Raji (cell line): ENCODE data around the gene PLET1.
A peak's percentile ranks its signal among the peaks of the same experiment; 100 is the strongest.

Source experiments
- POLR2A ChIP-seq: IDR thresholded peaks from 2 replicates; pipeline ENCODE4 v1.6.1; 2011; ENCODE audit warnings: low read depth, low read length, control low read depth; ENCODE audit not compliant: insufficient read depth

Gene PLET1

DNA sequence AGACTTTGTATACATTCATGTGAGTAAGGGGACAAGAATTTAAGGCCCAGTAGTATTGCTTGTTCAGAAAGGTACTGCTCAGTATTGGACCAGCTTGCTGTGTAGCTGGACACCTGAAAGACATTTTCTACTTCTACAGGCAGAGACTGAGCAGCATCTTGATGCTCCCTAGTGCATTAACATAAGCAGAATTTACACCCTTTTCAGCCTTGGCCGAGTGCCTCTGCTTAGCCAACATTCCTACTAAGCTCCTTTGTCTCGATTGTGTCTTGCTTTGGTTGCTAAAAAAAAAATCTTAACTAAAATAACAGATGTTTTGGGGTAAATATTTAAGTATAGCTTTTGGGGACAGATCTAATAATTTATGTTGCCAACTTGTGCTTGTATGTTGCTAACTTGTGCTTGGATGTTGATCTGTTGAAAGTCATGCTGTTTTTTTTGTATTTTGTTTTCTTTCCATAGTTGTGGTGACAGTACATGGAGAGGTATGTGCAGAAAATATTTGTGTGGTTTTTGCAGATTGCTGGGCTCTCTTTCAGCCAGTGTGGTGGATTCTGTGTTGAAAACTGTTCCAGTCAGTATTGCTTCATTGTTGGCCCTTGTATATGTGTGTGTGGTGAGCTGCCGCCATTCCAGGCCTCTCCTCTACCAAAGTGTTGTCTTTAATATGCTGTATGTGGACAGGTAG, 30.8 kb downstream of the PLET1 start:
- no peak for TF ChIP-seq POLR2A

DNA sequence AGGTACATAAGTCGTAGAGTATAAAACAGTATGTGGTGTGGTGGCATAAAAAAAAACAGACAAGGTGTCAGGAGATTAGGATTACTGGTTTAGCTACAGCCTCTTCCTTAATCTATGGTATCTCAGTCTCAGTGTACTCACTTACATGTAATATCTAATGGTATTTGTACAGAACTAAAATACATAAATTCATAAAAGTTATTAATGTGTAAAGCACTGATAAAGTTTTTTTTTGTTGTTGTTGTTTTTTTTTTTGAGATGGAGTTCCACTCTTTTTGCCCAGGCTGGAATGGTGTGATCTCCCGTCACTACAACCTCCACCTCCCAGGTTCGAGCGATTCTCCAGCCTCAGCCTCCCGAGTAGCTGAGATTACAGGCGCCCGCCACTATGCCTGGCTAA, 31.5 kb downstream of the PLET1 start:
- TF ChIP-seq POLR2A = no peak

DNA sequence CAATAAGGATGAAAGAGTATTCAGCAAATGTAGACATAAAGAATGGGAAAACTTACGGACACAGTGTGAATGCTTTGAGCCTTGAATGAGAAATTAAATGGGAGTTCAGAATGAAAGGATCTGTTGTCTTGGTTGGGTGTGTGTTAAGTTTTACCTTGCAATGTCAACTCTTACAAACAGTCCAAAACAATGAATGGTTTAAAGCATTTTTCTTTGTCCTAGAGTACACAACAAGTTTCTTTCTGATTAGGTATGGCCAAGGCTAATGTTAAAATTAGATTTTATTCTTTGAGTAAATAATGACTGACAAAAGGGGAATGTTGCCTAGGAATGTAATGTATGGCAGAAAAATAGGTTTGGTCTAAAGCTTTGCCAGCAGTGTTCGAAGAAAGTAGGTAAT, 32.0 kb downstream of the PLET1 start:
- TF ChIP-seq POLR2A = no peak

DNA sequence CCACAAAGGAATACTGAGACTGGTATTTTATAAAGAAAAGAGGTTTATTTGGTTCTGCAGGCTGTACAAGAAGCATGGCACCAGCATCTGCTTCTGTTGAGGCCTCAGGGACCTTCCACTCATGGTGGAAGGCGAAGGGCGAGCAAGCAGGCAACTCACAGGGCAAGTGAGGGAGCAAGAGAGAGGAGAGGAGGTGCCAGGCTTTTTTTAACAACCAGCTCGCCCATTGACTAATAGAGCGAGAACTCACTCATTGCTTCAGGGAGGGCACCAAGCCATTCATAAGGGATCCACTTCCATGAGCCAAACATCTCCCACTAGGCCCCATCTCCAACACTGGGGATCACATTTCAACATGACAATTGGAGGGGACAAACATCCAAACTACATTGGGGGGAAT, 33.2 kb downstream of the PLET1 start:
- no peak for TF ChIP-seq POLR2A

DNA sequence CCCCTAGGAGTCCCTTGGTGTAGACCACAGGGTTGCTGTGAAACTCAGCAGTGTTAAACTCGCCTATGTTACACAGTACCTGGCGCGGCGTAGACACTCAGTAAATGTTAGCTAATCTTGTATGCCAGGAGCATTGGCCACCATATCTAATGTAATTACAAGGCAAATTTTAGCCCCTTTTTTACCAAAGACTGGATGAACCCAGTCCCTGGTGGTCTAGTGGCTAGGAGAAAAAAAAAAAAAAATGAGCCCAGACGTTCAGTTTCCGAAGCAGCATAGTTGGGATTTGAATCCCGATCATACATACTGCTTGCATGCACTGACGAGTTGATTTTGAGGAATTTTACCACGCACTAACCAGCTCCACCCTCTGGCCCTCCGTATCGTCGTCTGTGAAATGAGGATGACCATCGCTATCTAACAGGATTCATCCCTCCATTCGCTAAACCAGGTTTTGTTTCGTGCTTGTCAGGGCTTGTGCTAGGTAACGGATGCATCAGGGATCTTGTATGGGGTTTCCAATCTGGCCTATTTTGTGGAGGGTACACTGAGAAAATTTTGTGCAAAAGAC, 33.7 kb downstream of the PLET1 start:
- no peak for TF ChIP-seq POLR2A

DNA sequence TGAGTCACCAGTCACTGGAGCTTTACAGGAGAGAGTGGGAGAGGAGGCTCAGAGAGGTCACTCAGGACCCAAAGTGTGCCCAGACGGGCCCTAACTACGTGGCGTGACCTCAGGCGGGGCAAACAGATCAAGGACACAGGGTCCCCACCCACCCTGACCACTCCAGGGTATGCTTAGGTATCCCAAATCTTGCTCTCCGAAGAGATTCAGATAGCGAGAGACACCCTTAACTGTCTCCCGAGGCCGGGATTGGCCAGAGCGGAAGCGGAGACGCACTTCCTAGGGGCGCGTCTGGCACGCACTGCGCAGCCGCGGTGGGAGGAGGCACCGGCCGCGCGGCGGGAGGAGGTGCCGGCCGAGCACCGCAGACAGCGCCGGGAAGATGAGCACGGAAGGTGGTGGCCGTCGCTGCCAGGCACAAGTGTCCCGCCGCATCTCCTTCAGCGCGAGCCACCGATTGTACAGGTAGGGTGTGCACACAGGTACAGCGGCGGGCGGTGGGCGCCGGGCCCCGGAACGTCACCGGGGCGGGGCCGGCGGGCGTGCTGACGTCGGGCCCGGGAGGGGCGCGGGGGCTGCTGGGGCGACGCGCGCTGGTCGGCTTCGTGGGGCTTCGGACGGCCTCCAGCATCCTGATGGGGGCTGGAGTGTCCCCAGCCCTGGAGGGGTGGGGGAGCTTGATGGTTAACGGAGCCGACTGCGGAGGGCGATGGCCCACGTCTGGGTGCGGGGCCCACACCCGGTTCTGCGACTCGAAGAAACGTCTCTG, 34.4 kb downstream of the PLET1 start, which contains the start of gene PTS:
PTS (plus strand) TSS at position 367 of the 769 bp plus-strand sequence; CDS start at position 383, 16 bp downstream.
- TF ChIP-seq POLR2A = peak; percentile 90

DNA sequence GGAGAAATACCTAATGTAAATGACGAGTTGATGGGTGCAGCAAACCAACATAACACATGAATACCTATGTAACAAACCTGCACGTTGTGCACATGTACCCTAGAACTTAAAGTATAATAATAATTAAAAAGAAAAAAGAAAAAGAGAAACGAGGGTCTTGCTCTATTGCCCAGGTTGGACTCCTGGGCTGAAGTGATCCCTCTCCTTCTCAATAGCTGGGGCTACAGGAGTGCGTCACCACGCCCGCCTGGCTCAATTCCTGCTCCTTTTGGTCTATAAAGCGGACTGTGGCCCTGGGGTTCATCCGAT, 35.0 kb downstream of the PLET1 start:
- no peak for TF ChIP-seq POLR2A

DNA sequence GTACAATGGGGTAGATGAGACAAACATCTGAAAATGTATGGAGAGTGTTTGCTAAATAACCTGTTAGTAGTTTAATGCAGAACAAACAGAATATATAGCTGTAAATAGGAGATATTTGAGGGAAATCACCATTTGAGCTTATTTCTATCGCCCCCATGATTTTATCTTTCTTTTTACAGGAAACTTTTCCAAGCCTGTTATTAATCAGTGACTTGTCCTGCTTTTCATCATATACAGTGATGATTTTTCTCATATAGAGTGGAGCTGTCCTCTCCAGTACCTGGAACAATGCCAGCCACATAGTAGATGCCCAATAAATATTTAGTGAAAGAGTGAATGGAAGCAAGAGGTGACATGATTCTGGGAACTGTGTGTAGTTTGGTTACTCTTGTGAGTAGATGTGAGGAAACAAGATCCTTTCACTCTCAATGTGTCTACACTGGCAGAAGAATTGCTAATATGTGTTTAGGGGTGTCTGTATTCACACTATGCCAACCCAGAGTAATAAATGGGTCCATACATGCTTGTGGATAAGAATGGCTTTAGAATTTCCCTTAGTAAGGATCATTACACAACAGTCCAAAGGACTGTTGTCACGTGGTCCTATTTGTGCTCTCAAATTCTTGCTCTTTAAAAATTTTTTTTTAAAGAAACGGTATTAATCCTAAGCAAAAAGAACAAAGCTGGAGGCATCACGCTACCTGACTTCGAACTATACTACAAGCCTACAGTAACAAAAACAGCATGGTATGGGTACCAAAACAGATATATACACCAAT, 36.7 kb downstream of the PLET1 start:
- no peak for TF ChIP-seq POLR2A

DNA sequence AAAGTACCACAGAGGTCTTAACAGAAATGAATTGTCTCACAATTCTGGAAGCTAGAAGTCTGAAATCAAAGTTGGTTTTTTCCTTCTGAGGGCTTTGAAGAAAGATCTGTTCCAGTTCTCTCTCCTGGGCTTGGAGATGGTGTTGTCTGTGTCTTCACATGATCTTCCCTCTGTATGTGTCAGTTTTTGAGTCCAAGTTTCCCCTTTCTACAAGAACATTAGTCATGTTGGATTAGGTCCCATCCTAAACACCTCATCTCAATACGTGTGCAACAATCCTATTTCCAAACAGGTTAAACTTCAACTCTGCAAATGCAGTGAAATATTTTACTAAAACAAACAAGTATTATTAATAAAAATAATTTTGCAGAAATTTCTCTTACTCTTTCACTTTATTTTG, 37.5 kb downstream of the PLET1 start:
- TF ChIP-seq POLR2A = no peak

DNA sequence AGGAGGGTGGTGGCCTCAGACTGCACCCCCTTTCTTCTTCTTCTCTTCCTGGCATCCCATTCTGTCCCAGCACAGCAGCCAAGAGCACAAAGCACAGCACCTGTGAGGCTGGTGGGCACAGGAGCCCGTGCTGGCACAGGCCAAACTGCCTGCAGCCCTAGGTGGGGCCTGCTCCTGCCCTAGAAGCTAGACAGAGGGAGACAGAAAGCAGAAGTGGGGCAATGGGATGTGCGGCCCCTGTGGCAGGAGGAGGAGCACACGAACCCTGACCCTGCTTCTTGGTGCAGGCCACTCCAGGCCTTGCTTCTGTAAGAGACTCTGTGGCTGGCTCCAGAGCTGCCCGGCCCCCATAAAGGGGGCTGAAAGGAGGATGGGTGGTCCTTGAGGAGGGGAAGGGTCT, 38.4 kb downstream of the PLET1 start:
- TF ChIP-seq POLR2A = no peak

DNA sequence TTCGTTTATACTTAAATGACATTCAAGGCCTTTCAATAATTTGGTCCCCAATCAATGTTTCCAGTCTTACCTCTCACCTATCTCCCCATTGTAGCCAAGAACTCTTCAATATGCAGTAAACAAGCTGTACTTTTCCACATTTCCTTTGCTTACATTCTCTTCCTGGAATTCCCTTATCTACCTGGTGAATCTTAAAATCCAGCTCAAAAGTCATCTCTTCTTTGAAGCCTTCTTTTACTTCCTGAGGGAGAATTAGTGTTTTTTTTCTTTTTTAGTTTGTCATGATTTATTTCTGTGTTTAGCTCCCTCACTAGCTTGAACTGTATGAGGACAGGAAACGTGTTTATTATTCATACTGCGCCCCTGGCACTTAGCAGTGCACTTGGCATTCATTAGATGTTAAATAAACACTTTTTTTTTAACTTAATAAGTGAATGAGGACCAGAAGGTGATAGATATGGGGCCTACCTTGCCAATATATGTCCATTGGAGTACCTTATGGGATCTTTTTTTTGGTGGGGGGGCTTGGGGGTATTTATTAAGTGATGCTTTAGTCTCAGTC, 39.3 kb downstream of the PLET1 start:
- TF ChIP-seq POLR2A = no peak

DNA sequence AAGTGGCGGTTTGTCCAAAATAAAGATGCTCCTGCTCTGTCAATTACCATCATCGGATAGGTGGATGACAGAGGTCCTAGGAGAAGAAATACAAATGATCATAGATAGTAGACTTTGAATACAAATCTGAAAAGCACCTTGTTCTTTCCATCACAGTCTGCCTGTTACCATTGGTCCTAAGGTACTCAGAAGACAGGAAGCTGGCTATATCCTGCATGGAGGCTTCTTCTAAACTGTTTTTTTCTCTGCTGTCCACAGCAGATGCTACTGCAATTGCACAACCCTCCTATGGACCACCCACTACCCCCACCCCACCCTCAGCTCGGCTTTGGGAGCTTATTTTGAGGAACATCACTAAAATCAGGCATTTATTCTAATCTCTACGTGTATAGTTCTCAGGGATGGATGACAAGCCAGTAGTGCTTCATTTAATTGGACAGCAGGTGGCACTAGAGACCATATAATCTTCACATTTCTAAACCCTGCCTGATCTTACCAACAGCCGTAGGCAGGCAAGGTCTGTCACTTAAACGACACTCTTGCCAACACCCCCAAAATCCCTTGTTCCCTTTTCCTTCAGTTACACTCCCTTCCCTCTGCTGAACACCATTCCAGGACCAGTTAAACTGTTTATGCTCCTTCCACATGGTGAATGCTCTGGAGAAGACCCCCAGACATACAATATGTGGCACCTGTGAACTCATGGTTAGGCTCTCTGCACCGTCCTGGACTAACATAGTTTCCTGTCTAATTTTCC, 41.0 kb downstream of the PLET1 start:
- TF ChIP-seq POLR2A = no peak

DNA sequence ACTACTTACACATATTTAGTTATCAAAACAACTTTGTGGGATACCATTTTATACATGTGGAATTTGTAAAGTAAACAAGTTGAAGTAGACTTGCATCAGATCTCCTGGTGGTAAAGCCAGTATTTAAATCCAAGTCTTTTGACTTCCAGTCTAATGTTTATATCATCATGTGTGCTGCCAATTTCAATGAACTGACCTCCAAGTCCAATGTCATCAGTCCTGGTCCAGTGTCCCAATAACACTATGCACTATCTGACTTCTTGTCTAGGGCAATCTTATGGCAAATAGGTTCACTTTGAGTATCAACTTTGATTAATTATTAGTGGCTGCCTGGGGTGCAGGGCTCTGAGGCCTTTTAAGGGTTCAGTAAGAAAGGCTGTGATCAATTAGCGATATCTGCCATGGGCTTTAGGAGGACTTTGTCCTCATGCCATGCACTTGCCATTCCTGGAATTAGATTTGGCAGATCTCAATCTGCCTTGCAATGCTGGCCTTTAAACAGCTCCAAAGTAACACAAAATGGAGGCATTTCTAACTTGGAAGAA, 44.0 kb downstream of the PLET1 start:
- no peak for TF ChIP-seq POLR2A

DNA sequence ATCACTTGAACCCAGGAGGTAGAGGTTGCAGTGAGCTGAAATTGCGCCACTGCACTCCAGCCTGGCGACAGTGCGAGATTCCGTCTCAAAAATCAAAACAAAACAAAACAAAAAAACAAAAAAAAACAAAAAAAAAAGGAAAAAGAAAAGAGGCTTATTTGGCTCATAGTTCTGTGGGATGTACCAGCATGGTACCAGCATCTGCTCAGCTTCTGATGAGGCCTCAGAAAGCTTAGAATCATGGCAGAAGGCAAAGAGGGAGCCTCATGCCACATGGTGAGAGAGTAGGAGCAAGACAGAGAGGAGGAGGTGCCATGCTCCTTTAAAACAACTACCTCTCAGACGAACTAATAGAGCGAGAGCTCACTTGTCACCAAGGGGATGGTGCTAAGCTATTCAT, 45.0 kb downstream of the PLET1 start:
- no peak for TF ChIP-seq POLR2A
